ENCODE results near the gene FAM171A1. TPM values are rescaled to one million over a fixed set of nuclear protein-coding genes. Genes with fewer than 3 reads are reported as not detected.
A peak's percentile ranks its signal among the peaks of the same experiment; 100 is the strongest.

The FAM171A1 gene
- total RNA-seq, 1 experiment from 2014 or later: 19.2 TPM

DNA sequence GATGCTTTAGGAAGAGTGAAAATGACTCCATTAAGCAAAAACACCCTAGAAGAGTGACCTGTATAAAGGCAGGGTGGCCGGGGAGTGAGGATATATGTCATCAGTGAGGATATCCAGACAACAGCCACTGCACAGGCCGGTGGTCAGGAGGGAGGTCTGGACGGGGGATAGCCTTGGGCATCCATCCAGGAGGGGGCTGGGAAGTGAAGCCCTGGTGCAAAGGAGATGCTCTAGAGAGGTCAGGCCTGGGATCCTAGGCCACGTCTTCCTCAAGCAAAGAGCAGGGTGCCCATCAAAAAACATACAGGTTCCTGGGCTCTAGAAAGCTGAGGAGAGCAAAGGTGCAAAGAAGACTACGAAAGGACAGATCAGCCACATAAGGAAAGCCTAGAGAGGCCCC lies 25.6 kb downstream of the FAM171A1 start:
- ATAC-seq: no peak
- no TSS peak for BruUV-seq (replicated peaks)
- TF ChIP-seq TCF7L2 (IDR thresholded peaks at IDR 0.05; ENCODE audit: low read depth, low read length): no peak
- no peak for TF ChIP-seq SIN3A (IDR thresholded peaks at IDR 0.05; ENCODE audit: borderline replicate concordance, insufficient read depth, low read depth, low read length)
- TF ChIP-seq, protein P1, sequence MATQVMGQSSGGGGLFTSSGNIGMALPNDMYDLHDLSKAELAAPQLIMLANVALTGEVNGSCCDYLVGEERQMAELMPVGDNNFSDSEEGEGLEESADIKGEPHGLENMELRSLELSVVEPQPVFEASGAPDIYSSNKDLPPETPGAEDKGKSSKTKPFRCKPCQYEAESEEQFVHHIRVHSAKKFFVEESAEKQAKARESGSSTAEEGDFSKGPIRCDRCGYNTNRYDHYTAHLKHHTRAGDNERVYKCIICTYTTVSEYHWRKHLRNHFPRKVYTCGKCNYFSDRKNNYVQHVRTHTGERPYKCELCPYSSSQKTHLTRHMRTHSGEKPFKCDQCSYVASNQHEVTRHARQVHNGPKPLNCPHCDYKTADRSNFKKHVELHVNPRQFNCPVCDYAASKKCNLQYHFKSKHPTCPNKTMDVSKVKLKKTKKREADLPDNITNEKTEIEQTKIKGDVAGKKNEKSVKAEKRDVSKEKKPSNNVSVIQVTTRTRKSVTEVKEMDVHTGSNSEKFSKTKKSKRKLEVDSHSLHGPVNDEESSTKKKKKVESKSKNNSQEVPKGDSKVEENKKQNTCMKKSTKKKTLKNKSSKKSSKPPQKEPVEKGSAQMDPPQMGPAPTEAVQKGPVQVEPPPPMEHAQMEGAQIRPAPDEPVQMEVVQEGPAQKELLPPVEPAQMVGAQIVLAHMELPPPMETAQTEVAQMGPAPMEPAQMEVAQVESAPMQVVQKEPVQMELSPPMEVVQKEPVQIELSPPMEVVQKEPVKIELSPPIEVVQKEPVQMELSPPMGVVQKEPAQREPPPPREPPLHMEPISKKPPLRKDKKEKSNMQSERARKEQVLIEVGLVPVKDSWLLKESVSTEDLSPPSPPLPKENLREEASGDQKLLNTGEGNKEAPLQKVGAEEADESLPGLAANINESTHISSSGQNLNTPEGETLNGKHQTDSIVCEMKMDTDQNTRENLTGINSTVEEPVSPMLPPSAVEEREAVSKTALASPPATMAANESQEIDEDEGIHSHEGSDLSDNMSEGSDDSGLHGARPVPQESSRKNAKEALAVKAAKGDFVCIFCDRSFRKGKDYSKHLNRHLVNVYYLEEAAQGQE (IDR thresholded peaks at IDR 0.05; ENCODE audit: insufficient read depth in 1 of 2, low read depth in 2 of 2, low read length in 1 of 2): no peak
- no peak for TF ChIP-seq POLR2AphosphoS5 (IDR thresholded peaks at IDR 0.05; ENCODE audit: low read depth, low read length)
- TF ChIP-seq, protein P2, sequence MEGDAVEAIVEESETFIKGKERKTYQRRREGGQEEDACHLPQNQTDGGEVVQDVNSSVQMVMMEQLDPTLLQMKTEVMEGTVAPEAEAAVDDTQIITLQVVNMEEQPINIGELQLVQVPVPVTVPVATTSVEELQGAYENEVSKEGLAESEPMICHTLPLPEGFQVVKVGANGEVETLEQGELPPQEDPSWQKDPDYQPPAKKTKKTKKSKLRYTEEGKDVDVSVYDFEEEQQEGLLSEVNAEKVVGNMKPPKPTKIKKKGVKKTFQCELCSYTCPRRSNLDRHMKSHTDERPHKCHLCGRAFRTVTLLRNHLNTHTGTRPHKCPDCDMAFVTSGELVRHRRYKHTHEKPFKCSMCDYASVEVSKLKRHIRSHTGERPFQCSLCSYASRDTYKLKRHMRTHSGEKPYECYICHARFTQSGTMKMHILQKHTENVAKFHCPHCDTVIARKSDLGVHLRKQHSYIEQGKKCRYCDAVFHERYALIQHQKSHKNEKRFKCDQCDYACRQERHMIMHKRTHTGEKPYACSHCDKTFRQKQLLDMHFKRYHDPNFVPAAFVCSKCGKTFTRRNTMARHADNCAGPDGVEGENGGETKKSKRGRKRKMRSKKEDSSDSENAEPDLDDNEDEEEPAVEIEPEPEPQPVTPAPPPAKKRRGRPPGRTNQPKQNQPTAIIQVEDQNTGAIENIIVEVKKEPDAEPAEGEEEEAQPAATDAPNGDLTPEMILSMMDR (IDR thresholded peaks at IDR 0.05): no peak
- H3K27ac ChIP-seq (ENCODE audit: low read length): 0 out of 2 replicates have a peak overlapping the region, but pooled peaks have one; percentile 23
- no peaks in the 10 kb centered on the region for H3K27me3 ChIP-seq (ENCODE audit: control insufficient read depth, insufficient read depth, low read length)
- no peak overlapping the region for H3K4me3 ChIP-seq (ENCODE audit: low read depth in 2 of 2, low read length in 2 of 2)
- H3K4me1 ChIP-seq (ENCODE audit: control insufficient read depth, insufficient read depth, low read length): peaks cover 2% of the 10 kb centered on the region; the same call in 1 of the 2 replicates
- CTCF ChIA-PET: no interaction called here
- POLR2A ChIA-PET: no interaction called here
- H3K36me3 ChIP-seq (ENCODE audit: control insufficient read depth, insufficient read depth, low read length): no peaks in the 10 kb centered on the region
- no peaks in the 10 kb centered on the region for H3K9me3 ChIP-seq (ENCODE audit: control insufficient read depth, insufficient read depth, low read depth, low read length)
- DNase-seq (ENCODE audit: low read depth, low spot score): no peak
- intact Hi-C loops (cut with micrococcal nuclease; ENCODE audit: unreplicated experiment): no loop called here
- in situ Hi-C loops (cut with HindIII; ENCODE audit: low pct_unique_long_range_greater_than_20kb, low sequenced_read_pairs): no loop called here

GRCh38 chr10:15344876-15345285 lies 26.2 kb downstream of the FAM171A1 start:
- no peak for TF ChIP-seq SIN3A (IDR thresholded peaks at IDR 0.05; ENCODE audit: borderline replicate concordance, insufficient read depth, low read depth, low read length)
- TF ChIP-seq, protein P1 (IDR thresholded peaks at IDR 0.05; ENCODE audit: insufficient read depth in 1 of 2, low read depth in 2 of 2, low read length in 1 of 2): no peak
- no peak for TF ChIP-seq POLR2AphosphoS5 (IDR thresholded peaks at IDR 0.05; ENCODE audit: low read depth, low read length)
- TF ChIP-seq TCF7L2 (IDR thresholded peaks at IDR 0.05; ENCODE audit: low read depth, low read length): no peak
- TF ChIP-seq, protein P2 (IDR thresholded peaks at IDR 0.05): no peak
- Histone ChIP-seq H3K27ac (ENCODE audit: low read length) (0 out of 2 replicates have a peak overlapping the region, but pooled peaks have one; percentile 23), H3K36me3 (ENCODE audit: control insufficient read depth, insufficient read depth, low read length) (no peaks in the 10 kb centered on the region), H3K9me3 (ENCODE audit: control insufficient read depth, insufficient read depth, low read depth, low read length) (no peaks in the 10 kb centered on the region), H3K4me3 (ENCODE audit: low read depth in 2 of 2, low read length in 2 of 2) (no peak overlapping the region), H3K4me1 (ENCODE audit: control insufficient read depth, insufficient read depth, low read length) (peaks cover 2% of the 10 kb centered on the region; the same call in 1 of the 2 replicates), H3K27me3 (ENCODE audit: control insufficient read depth, insufficient read depth, low read length) (no peaks in the 10 kb centered on the region)
- intact Hi-C loops (cut with micrococcal nuclease; ENCODE audit: unreplicated experiment) (no loop called here), in situ Hi-C loops (cut with HindIII; ENCODE audit: low pct_unique_long_range_greater_than_20kb, low sequenced_read_pairs) (no loop called here)
- ATAC-seq: no peak
- no peak for DNase-seq (ENCODE audit: low read depth, low spot score)
- ChIA-PET CTCF (no interaction called here), POLR2A (no interaction called here)
- BruUV-seq (replicated peaks): no TSS peak
